Fibroblast of skin of scalp (primary cell): Measurements from ENCODE around the gene GINM1. TPM values are rescaled to one million over a fixed set of nuclear protein-coding genes. Genes with fewer than 3 reads are reported as not detected.
A peak's percentile ranks its signal among the peaks of the same experiment; 100 is the strongest.

Source experiments
- DNase-seq: peaks from one replicate; pipeline ENCODE4 v3.0.0-alpha.2; 2013
- polyA plus RNA-seq, 2 experiments: library from polyadenylated mRNA; unstranded; fragments of 120-200 nt; gene quantifications; one replicate each; pipeline ENCODE4 v1.2.1, GENCODE V29; 2013; ENCODE audit not compliant: insufficient read length in 2 of 2

The GINM1 gene, protein sequence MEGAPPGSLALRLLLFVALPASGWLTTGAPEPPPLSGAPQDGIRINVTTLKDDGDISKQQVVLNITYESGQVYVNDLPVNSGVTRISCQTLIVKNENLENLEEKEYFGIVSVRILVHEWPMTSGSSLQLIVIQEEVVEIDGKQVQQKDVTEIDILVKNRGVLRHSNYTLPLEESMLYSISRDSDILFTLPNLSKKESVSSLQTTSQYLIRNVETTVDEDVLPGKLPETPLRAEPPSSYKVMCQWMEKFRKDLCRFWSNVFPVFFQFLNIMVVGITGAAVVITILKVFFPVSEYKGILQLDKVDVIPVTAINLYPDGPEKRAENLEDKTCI
- 42.5 TPM for polyA plus RNA-seq (2013, experiment 1 of 2; ENCODE audit: insufficient read length)
- 46.8 TPM for polyA plus RNA-seq (2013, experiment 2 of 2; ENCODE audit: insufficient read length)

- peak; percentile 95 for DNase-seq
Observed at GRCh38 chr6:149565527-149566409, at the start of gene GINM1. Gene GINM1, plus strand, starts transcription at chr6:149566375. Its CDS starts 40 bp downstream, at chr6:149566415.

- no peak for DNase-seq
Observed at GRCh38 chr6:149529650-149530049, 36.5 kb upstream of the GINM1 start.

DNA sequence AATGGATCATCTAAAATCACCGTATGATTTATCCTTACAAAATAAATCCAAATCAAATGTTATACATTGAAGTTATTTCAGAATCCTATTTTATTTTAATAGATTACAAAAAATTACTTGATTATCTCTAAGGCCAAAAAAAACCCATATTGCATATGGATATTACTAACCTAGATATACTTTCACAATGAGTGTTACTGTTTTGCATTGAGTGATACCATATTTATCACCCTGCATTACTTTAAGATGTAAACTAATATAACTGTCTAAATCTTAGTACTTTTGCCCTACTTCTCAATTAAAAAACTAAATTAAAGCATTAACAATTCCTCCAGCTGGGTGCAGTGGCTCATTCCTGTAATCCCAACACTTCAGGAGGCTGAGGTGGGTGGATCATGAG, 31.4 kb upstream of the GINM1 start:
- DNase-seq = no peak

- DNase-seq = no peak
Observed at GRCh38 chr6:149541139-149541538, 25.0 kb upstream of the GINM1 start.

DNA sequence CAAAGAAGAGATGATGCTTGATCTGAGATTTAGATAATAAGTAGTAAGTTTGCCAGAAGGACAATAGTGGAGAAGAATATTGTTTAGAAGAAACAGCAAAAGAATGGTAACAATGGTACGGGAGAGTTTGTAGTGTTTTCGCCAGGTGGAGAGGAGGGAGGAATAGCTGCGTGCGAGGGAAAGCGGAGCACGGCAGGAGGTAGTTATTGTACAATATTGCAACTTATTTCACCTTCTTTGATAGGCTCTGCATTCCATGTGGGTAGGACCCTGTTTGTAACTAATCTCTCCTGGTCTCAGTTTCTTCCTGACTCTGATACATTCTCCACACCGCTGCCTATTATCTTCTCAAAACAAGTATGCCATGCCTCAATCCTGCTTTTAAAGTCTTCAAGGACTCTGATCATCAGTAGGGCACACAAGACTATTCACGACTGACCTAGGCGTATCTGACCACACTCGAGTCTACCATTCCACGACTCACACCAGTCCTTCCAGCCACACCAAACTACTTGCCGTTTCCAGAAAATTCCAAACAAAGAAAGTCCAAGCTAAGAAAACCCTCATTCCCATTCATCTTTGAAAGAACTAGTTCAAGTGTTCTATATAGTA, 21.4 kb upstream of the GINM1 start:
- DNase-seq = no peak

- peak; percentile 75 for DNase-seq
Observed at GRCh38 chr6:149545258-149545753, 20.9 kb upstream of the GINM1 start.

DNA sequence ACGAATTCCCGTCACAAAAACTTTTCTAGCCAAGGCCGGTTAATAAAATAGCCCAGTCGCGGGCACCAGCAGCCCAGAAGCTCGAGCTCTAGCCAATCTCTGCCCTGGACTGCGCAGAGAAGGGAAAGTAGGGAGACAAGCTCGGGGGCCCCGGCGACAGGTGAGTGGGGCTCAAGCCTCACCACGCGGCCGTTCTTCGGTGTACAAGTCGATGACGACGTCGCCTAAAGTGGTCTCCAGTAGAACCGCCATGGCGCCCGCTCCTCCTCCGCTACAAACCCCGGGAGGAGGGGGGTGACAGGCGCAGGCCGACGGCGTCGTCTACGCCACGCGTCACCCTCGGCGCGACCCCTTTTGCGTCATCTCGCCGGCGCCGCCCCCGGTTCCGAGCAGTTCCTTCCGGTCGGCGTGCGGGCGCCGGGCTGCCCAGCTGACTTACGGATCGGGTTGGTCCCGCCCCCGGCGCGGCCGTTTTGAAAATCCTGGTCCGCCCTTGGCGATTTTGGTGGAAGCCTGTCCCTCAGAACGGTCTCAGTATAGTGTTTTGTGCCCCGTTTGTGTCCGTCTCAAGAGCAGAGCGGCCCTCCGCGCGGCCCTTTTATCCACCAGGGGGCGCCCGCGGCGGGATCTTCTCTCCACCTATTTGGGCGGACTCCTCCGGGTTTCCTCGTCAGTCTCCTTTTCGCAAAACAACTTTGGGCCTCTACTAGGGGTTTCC, 20.3 kb upstream of the GINM1 start, which contains the start of gene PPIL4:
TSS of gene PPIL4 (minus strand) at position 290 of the 718 bp plus-strand sequence. CDS start at position 252, 38 bp downstream.
- DNase-seq = peak; percentile 97

- no peak for DNase-seq
Observed at GRCh38 chr6:149551920-149552319, 14.3 kb upstream of the GINM1 start.

- DNase-seq = no peak
Observed at GRCh38 chr6:149558029-149558428, 8.1 kb upstream of the GINM1 start.

DNA sequence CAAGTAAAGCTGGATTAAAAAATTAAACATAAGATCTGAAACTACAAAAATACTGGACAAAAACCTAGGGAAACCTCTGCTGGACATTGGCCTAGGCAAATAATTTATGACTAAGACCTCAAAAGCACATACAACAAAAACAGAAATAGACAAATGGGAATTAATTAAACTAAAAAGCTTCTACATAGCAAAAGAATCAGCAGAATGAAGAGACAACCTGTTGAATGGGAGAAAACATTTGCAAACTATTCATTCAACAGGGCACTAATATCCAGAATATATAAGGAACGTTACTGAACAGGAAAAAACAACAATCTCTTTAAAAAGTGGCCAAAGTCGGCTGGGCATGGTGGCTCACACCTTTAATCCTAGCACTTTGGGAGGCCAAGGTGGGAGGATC, 6.8 kb upstream of the GINM1 start:
- no peak for DNase-seq

DNA sequence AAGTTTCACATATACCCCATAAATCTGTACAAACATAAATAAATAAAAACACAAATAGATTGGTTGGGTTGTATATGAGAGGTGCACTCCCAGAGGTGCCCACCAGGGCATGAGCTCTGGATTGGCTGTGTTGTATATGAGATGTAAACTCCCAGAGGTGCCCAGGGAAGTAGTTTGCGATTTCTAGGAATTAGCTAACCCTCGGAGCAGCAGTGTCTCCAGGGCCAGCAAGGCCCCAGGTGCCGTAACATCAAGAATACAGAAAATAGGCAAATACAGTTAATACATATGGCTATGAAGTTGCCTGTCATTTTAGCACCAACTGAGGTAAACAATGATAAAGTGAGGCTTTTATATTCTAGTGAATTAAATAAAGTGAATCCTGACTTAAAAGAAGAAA, 5.4 kb upstream of the GINM1 start:
- DNase-seq = no peak

- DNase-seq = peak; percentile 86
Observed at GRCh38 chr6:149563203-149563927, 2.8 kb upstream of the GINM1 start.

DNA sequence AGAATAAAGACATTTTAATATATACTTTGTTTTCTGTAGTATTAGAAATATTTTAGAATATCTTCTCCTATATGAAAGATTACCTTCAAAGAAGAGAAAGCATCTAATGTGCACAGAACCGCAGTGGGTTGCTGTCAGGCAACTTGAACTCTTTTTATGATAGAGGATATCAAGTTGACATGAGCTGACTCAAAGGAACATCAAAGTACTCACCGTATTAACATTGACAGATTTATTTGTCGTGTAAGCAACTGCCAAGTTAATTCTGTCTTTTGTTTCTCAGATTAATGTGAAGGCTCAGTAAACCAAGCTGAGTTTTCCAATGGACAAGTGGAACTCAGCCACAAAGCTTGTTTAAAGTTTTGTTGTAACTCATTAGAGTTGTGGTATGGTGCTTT, 2.2 kb upstream of the GINM1 start:
- no peak for DNase-seq

DNA sequence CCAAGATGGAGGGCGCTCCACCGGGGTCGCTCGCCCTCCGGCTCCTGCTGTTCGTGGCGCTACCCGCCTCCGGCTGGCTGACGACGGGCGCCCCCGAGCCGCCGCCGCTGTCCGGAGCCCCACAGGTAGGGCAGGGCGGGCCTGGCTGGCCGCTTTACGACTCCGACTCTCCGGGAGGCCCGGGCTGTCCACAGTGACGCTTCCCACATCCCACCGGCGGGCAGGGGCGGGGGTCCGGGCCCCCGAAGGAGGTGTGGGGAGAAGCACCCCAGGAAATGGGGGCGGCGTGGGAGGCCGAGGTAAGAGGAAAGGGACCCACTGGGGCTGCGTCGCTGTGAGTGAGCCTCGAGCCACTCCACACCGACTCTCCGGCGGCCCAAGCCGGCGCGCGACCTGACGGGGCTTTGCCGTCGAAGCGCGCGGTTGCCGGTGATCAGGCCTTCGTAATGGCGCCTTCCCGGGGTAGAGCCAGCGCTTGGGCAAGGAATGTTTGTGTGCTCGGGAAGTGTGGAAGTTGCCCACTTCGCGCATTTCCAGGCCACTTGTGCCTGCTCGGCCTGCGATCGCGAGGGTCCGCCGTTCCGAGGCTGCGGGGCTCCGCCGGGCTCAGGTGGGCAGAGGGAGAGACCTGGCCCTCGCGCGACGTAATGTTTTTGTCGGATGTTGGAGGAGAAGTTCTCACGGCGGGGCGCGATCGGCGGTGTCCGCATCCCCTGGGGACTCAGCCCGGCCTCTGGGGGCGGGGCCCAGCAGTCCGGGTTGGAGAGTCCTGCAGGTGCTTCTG, 427 bp downstream of the GINM1 start:
- peak; percentile 33 for DNase-seq

GRCh38 chr6:149567194-149567586, 1.0 kb downstream of the GINM1 start:
- DNase-seq = no peak

DNA sequence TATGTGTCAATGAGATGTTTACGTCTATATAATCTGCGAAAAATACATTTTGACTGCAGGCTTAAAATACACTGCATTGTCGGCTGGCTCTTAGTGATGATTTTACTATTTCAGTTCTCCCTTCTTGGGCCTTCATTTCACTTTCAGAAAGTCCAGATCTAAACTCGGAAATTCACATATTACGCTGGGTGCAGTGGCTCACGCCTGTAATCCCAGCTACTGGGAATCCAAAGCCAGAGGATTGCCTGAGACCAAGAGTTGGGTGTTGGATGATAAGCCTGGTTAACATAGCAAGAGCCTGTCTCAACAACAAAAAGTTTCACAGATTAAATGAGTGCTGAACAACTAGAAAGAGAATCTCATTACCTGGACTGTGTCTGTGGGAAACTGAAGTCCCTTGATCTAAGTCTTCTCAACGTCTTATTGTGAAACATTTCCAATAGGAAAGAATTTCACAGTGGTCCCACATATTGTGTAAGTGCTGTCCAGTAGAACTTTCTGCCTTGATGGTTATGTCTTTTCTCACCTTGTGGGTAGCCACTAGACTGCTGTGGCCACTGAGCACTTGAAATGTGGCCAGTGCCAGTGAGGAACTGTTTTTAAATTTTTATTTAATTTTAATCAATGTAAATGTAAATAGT, 1.9 kb downstream of the GINM1 start:
- DNase-seq = no peak

GRCh38 chr6:149580880-149581279, 14.7 kb downstream of the GINM1 start:
- no peak for DNase-seq

DNA sequence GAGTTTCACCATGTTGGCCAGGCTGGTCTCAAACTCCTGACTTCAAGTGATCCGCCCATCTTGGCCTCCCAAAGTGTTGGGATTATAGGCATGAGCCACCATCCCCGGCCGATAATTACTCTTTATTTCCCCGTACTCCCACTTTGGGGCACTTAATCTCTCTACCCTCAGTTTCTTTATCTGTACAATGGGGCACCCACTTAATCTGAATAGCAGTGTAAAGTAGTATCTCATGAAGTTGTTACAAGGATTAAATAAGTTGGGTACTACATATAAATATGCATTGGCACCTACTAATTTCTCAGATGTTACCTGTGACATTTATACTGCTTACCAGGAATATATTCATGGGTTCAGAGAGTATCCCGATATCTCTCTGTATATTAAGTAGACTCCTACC, 15.2 kb downstream of the GINM1 start:
- DNase-seq = no peak

GRCh38 chr6:149586149-149586548, 20.0 kb downstream of the GINM1 start:
- no peak for DNase-seq

DNA sequence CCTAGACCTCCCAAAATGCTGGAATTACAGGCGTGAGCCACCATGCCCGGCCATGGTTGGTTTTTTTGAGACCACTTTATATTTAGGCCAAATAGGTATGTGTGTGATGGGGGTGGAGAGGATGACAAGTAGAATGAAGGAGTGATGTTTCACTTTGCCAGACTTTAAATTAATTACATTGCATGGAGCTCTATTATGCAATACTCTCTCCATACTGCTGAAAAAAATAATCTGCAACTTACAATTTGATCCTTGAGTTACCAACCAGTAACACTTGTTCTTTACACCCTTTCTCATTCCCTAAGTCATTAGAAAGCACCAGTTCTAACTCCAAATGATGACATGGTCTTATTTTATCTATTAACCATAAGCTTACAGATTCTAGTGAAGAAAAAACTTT, 26.8 kb downstream of the GINM1 start:
- no peak for DNase-seq
